Neuronal stem cell (in vitro differentiated cells): ENCODE measurements around the gene BDKRB2.

Source experiments
- DNase-seq: peaks from one replicate; pipeline ENCODE4 v3.0.0-alpha.2; 2013; ENCODE audit warnings: low spot score
- H2AFZ ChIP-seq: one replicate; pipeline ENCODE4 v1.6.1; 2013; ENCODE audit warnings: mild to moderate bottlenecking, low read length, inconsistent platforms
- H2AK5ac ChIP-seq: 2 replicates; pipeline ENCODE4 v1.6.1; 2013; ENCODE audit warnings: low read depth, mild to moderate bottlenecking, inconsistent platforms, low read length, moderate library complexity, mixed read lengths
- H2BK120ac ChIP-seq: 2 replicates; pipeline ENCODE4 v1.6.1; 2013; ENCODE audit warnings: low read depth, mild to moderate bottlenecking, inconsistent platforms, low read length, moderate library complexity, mixed read lengths
- H2BK12ac ChIP-seq: one replicate; pipeline ENCODE4 v1.6.1; 2013; ENCODE audit warnings: low read length, inconsistent platforms
- H2BK15ac ChIP-seq: 2 replicates; pipeline ENCODE4 v1.6.1; 2013; ENCODE audit warnings: mild to moderate bottlenecking, low read length, inconsistent platforms, mixed read lengths
- H2BK5ac ChIP-seq: one replicate; pipeline ENCODE4 v1.6.1; 2013; ENCODE audit warnings: inconsistent platforms, mild to moderate bottlenecking, low read length, moderate library complexity
- H3K14ac ChIP-seq: one replicate; pipeline ENCODE4 v1.6.1; 2013; ENCODE audit warnings: low read length, inconsistent platforms
- H3K18ac ChIP-seq: 2 replicates; pipeline ENCODE4 v1.6.1; 2013; ENCODE audit warnings: low read length, inconsistent platforms
- H3K23ac ChIP-seq: 2 replicates; pipeline ENCODE4 v1.6.1; 2013; ENCODE audit warnings: low read depth, mild to moderate bottlenecking, mixed read lengths, low read length, inconsistent platforms; ENCODE audit not compliant: poor library complexity
- H3K27ac ChIP-seq: replicated peaks from 3 replicates; pipeline ENCODE4 v1.5.1; 2013; ENCODE audit warnings: low read length, inconsistent platforms
- H3K27me3 ChIP-seq, 3 experiments: 2 replicates each; pipeline ENCODE4 v1.6.1; 2013; ENCODE audit warnings: low read length in 3 of 3, mild to moderate bottlenecking in 2 of 3, inconsistent platforms in 1 of 3, low read depth in 1 of 3, mixed read lengths in 1 of 3, moderate library complexity in 1 of 3; ENCODE audit not compliant: control insufficient read depth in 3 of 3, insufficient read depth in 3 of 3
- H3K36me3 ChIP-seq, 2 donors: replicated peaks in 1 of 2; 2 replicates each; pipeline ENCODE4 v1.6.1; 2013; ENCODE audit warnings: low read length in 2 of 2; ENCODE audit not compliant: control insufficient read depth in 2 of 2, insufficient read depth in 2 of 2
- H3K4ac ChIP-seq: 2 replicates; pipeline ENCODE4 v1.6.1; 2013; ENCODE audit warnings: inconsistent platforms, mild to moderate bottlenecking, low read length, moderate library complexity
- H3K4me1 ChIP-seq, 2 donors: 1 replicate in 1 of 2; 2 replicates in 1 of 2; pipeline ENCODE4 v1.6.1; 2013; ENCODE audit warnings: low read length in 2 of 2, low read depth in 1 of 2; ENCODE audit not compliant: control insufficient read depth in 2 of 2, insufficient read depth in 1 of 2
- H3K4me2 ChIP-seq: one replicate; pipeline ENCODE4 v1.6.1; 2013; ENCODE audit warnings: mild to moderate bottlenecking, low read length, inconsistent platforms; ENCODE audit not compliant: insufficient read depth, poor library complexity, severe bottlenecking
- H3K4me3 ChIP-seq, 2 donors: 2 replicates each; pipeline ENCODE4 v1.5.1; 2013; ENCODE audit warnings: low read length in 2 of 2, mild to moderate bottlenecking in 2 of 2, inconsistent platforms in 1 of 2, moderate library complexity in 1 of 2
- H3K79me1 ChIP-seq: one replicate; pipeline ENCODE4 v1.6.1; 2013; ENCODE audit warnings: low read depth, mild to moderate bottlenecking, inconsistent platforms, low read length, moderate library complexity
- H3K9ac ChIP-seq: one replicate; pipeline ENCODE4 v1.6.1; 2013; ENCODE audit warnings: mild to moderate bottlenecking, low read depth, low read length, inconsistent platforms; ENCODE audit not compliant: poor library complexity
- H3K9me3 ChIP-seq, 2 donors: replicated peaks in 1 of 2; 2 replicates each; pipeline versions ENCODE3 to v1.6.1; 2013; ENCODE audit warnings: low read length in 2 of 2, mild to moderate bottlenecking in 2 of 2, inconsistent platforms in 1 of 2, low read depth in 1 of 2, mixed read lengths in 1 of 2, moderate library complexity in 1 of 2; ENCODE audit not compliant: control insufficient read depth in 2 of 2, insufficient read depth in 1 of 2
- H4K8ac ChIP-seq: one replicate; pipeline ENCODE4 v1.6.1; 2013; ENCODE audit warnings: low read depth, mild to moderate bottlenecking, inconsistent platforms, low read length, moderate library complexity
- H4K91ac ChIP-seq: one replicate; pipeline ENCODE4 v1.6.1; 2013; ENCODE audit warnings: low read length, low read depth, mild to moderate bottlenecking, inconsistent platforms; ENCODE audit not compliant: poor library complexity
- WGBS, 2 donors: extraction: QIAGEN DNeasy Blood & Tissue Kit; methylation state at CpG; one replicate each; pipeline ENCODE4 v1.1.7; 2013; ENCODE audit warnings: missing lambda C conversion rate in 2 of 2, mixed read lengths in 1 of 2; ENCODE audit not compliant: insufficient read length in 2 of 2, insufficient replicate concordance in 1 of 2; ENCODE audit errors: extremely low coverage in 2 of 2; 5-methylcytosine and 5-hydroxymethylcytosine counted together

Gene BDKRB2

DNA sequence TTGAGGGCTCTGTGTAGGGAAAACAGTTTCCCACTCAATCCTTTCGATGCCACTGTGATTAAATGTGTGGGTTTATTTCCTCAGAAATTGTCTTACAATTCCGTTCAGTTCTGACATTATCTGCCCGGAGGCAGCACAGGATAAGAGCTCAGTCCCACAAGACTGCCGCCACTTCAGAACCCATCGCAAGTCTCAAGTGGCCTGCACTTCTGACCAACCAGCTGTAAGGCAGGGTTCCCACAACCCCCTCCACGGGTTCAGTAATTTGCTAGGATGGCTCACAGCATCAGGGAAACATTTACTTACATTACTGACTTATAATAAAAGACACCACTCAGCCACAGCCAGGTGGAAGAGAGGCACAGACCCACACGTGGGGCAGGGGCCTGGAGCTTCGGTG is 17.2 kb downstream of the BDKRB2 start:
- Histone ChIP-seq H2AK5ac (no peak overlapping the region), H2AFZ (no peak overlapping the region), H3K23ac (no peak overlapping the region), H2BK15ac (no peak overlapping the region), H3K79me1 (no peaks in the 10 kb centered on the region), H3K36me3 (no peaks in the 10 kb centered on the region), H2BK120ac (no peak overlapping the region), H3K27me3 (peaks cover 0 to 3% (median 0%) of the 10 kb centered on the region in 3 experiments), H3K18ac (no peak overlapping the region), H3K27ac (no peak overlapping the region), H2BK12ac (no peak overlapping the region), H3K9me3 (no peaks in the 10 kb centered on the region), H4K91ac (no peak overlapping the region), H3K4me3 (no peak overlapping the region), H4K8ac (no peak overlapping the region), H3K4ac (no peak overlapping the region), H3K4me2 (no peak overlapping the region), H2BK5ac (no peak overlapping the region), H3K4me1 (peaks cover 0 to 3% of the 10 kb centered on the region in 2 donors), H3K14ac (no peak overlapping the region), H3K9ac (no peak overlapping the region)
- no peak for DNase-seq
- no CpG with 5 or more reads among the region's 8 CpGs for WGBS, 2 donors

DNA sequence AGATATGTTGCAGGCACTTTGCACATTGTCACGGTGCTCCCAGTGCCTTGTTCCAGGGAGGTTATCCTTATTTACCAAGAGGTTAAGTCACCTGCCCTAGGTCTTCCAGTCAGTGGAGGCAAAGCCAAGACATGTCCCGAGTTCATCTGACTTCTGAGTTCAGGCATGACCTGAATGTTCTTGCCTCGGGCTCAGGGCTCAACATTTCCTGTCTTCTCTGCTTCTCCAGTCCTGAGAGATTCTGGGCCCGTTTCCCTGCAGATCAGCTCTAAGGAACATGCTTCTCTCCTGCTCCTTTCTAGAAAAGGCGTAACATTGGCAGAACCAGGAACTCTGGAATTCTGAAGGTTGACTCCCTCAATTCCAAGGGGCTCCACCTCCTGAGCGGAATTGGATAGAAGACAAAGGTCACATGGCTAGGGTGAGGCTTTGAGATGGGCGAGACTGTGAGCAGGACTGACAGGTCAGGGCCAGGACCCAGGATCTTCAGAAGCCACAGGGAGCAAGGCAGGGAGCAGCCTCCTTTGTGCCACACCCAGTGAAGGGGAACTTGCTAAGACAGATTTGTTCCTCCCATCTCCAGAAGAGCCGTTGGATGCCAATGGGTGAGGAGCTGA is 19.9 kb downstream of the BDKRB2 start:
- Histone ChIP-seq H4K91ac (no peak overlapping the region), H2BK15ac (no peak overlapping the region), H3K27me3 (no peaks in the 10 kb centered on the region), H3K9me3 (peaks cover 0 to 5% of the 10 kb centered on the region in 2 donors), H2BK12ac (no peak overlapping the region), H3K4me3 (no peak overlapping the region), H3K18ac (no peak overlapping the region), H3K4me2 (no peak overlapping the region), H3K14ac (no peak overlapping the region), H3K9ac (no peak overlapping the region), H3K4me1 (peaks cover 0 to 5% of the 10 kb centered on the region in 2 donors), H2BK5ac (no peak overlapping the region), H3K27ac (no peak overlapping the region), H2AFZ (no peak overlapping the region), H3K4ac (no peak overlapping the region), H3K23ac (no peak overlapping the region), H3K79me1 (no peaks in the 10 kb centered on the region), H2BK120ac (no peak overlapping the region), H2AK5ac (no peak overlapping the region), H4K8ac (no peak overlapping the region), H3K36me3 (no peaks in the 10 kb centered on the region)
- no CpG with 5 or more reads among the region's 8 CpGs for WGBS, 2 donors
- no peak for DNase-seq

DNA sequence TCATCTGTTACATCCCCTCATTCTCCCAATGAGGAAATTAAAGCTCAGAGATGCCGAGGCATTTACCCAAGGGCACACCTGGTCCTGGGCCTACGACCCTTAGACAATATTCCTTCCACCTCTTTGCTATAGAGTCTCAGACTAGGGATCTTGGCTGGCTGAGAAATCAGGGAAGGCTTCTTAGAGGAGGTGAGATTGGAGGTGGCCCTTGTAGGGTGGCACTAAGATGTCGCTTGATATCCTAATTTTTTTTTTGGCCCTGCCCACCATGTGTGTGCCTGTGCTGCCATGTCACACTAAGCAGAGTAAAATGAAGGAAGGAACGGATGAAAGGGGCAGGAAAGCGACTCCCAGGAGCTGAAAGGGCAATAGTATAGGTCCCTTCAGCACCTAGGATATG is 20.6 kb downstream of the BDKRB2 start:
- DNase-seq, result no peak
- Histone ChIP-seq H2BK5ac (no peak overlapping the region), H4K8ac (no peak overlapping the region), H3K23ac (no peak overlapping the region), H3K36me3 (no peaks in the 10 kb centered on the region), H3K9ac (no peak overlapping the region), H3K4ac (no peak overlapping the region), H2BK15ac (no peak overlapping the region), H3K27me3 (no peaks in the 10 kb centered on the region), H3K27ac (no peak overlapping the region), H4K91ac (no peak overlapping the region), H2AK5ac (no peak overlapping the region), H2AFZ (no peak overlapping the region), H3K4me2 (no peak overlapping the region), H3K4me3 (no peak overlapping the region), H3K4me1 (peaks cover 0 to 5% of the 10 kb centered on the region in 2 donors), H3K18ac (no peak overlapping the region), H2BK12ac (no peak overlapping the region), H3K9me3 (peaks cover 0 to 5% of the 10 kb centered on the region in 2 donors), H3K14ac (no peak overlapping the region), H3K79me1 (no peaks in the 10 kb centered on the region), H2BK120ac (no peak overlapping the region)
- no CpG with 5 or more reads among the region's 5 CpGs for WGBS, 2 donors

DNA sequence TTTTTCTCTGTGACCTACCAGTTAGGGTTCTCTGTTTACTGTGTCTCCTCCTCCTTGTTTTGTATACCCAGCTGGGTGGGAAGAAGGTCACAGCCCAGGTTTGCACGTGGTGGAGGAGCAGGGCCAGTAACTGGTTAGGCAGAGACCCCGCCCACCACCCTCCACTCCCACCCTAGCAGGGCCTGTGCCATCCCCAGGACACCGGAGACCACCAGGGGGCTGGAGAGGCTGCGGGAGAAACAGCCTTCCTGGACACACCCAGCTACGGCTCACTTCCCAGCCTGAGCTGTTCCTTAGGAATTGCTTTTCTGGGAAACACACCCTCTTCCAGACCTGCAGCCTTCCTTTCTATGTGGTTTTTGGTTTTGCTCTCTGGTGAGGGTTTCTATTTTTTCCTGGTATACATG is 21.1 kb downstream of the BDKRB2 start:
- Histone ChIP-seq H3K36me3 (no peaks in the 10 kb centered on the region), H3K18ac (no peak overlapping the region), H2BK5ac (no peak overlapping the region), H3K27me3 (no peaks in the 10 kb centered on the region), H2BK120ac (no peak overlapping the region), H3K4me2 (no peak overlapping the region), H3K9me3 (peaks cover 0 to 5% of the 10 kb centered on the region in 2 donors), H3K27ac (no peak overlapping the region), H3K9ac (no peak overlapping the region), H3K4me3 (no peak overlapping the region), H2AFZ (no peak overlapping the region), H3K23ac (no peak overlapping the region), H4K91ac (no peak overlapping the region), H3K4ac (no peak overlapping the region), H2AK5ac (no peak overlapping the region), H2BK15ac (no peak overlapping the region), H3K4me1 (peaks cover 0 to 5% of the 10 kb centered on the region in 2 donors), H2BK12ac (no peak overlapping the region), H4K8ac (no peak overlapping the region), H3K79me1 (no peaks in the 10 kb centered on the region), H3K14ac (no peak overlapping the region)
- DNase-seq, result no peak
- no CpG with 5 or more reads among the region's 5 CpGs for WGBS, 2 donors
